Gastrocnemius medialis (tissue), 4 donors: ENCODE data around the gene TIPARP. TPM values are rescaled to one million over a fixed set of nuclear protein-coding genes. Genes with fewer than 3 reads are reported as not detected.

Experiments
- ATAC-seq, 2 donors: fragments of 150-250 bp; one replicate each; pipeline ENCODE4 v1.9.1; 2016
- DNase-seq, 2 donors: peaks; one replicate each; pipeline ENCODE4 v3.0.0-alpha.2; 2019
- H3K27ac ChIP-seq, 4 donors: fragments of 200-600 bp; sonication (generic); 1 replicate in 1 of 4; 2 replicates in 3 of 4; pipeline ENCODE4 v1.5.1; 2016 to 2018; ENCODE audit warnings: mild to moderate bottlenecking in 2 of 4, moderate library complexity in 1 of 4
- H3K27me3 ChIP-seq, 3 donors: fragments of 200-600 bp; sonication (generic) in 2 of 3; 1 replicate in 1 of 3; 2 replicates in 2 of 3; pipeline versions ENCODE4 v1.5.1 to v1.6.0; 2016 to 2019; ENCODE audit warnings: mild to moderate bottlenecking in 1 of 3, moderate library complexity in 1 of 3
- H3K36me3 ChIP-seq, 2 donors: fragments of 200-600 bp; sonication (generic) in 1 of 2; one replicate each; pipeline ENCODE4 v1.5.1; 2017 to 2018
- H3K4me1 ChIP-seq, 2 donors: fragments of 200-600 bp; sonication (generic) in 1 of 2; one replicate each; pipeline ENCODE4 v1.5.1; 2016 to 2017; ENCODE audit warnings: mild to moderate bottlenecking in 2 of 2
- H3K4me3 ChIP-seq, 4 donors: fragments of 200-600 bp; sonication (generic) in 3 of 4; 1 replicate in 1 of 4; 2 replicates in 3 of 4; pipeline ENCODE4 v1.5.1; 2016 to 2019; ENCODE audit warnings: mild to moderate bottlenecking in 2 of 4
- H3K9me3 ChIP-seq, 3 donors: fragments of 200-600 bp; sonication (generic) in 2 of 3; 1 replicate in 1 of 3; 2 replicates in 2 of 3; pipeline ENCODE4 v1.5.1; 2016 to 2019
- CTCF ChIP-seq, 5 experiments: fragments of 450-650 bp in 3 of 5; fragments of 200-600 bp in 2 of 5; sonication (generic) in 2 of 5; IDR thresholded peaks in 4 of 5; conservative IDR thresholded peaks in 1 of 5; 1 replicate in 4 of 5; 2 replicates in 1 of 5; pipeline ENCODE4 v1.5.1; 2016 to 2019; ENCODE audit warnings: antibody characterized with exemption in 5 of 5, mild to moderate bottlenecking in 3 of 5, moderate library complexity in 3 of 5
- POLR2A ChIP-seq, 2 donors: fragments of 450-650 bp; IDR thresholded peaks; one replicate each; pipeline ENCODE4 v1.6.1; 2017; ENCODE audit warnings: antibody characterized with exemption in 2 of 2, mild to moderate bottlenecking in 2 of 2, moderate library complexity in 2 of 2
- in situ Hi-C, 4 donors: fragments of 200-750 bp; cut with MboI; loops; one replicate each; pipeline versions ENCODE4 v1.15.0 to v1.8.0; 2017; ENCODE audit warnings: low sequenced_read_pairs in 4 of 4
- intact Hi-C: fragments of 100-400 bp; cut with DNase I; formaldehyde crosslinking; loops from one replicate; pipeline ENCODE4 v1.15.1; 2023; ENCODE audit warnings: low total_unique reads
- total RNA-seq, 4 donors: library from RNA; depleted of rRNA; stranded (reverse); fragments of >200 nt; gene quantifications; one replicate each; pipeline versions ENCODE4 v1.1.0 to v1.2.3, GENCODE V29; 2016

The TIPARP gene
- total RNA-seq, 4 donors from 2014 or later = 16.0 to 50.2 (median 31.7) TPM

- no peaks in the 10 kb centered on the region for H3K4me1 ChIP-seq
- H3K36me3 ChIP-seq = no peaks in the 10 kb centered on the region
- H3K9me3 ChIP-seq = no peaks in the 10 kb centered on the region
- ATAC-seq (no peak), DNase-seq (no peak)
- TF ChIP-seq CTCF (IDR thresholded peaks at IDR 0.05 in 4 of 5, conservative IDR thresholded peaks at IDR 0.05 in 1 of 5) = no peak
- TF ChIP-seq POLR2A (IDR thresholded peaks at IDR 0.05) = no peak
- no peaks in the 10 kb centered on the region for H3K27me3 ChIP-seq
- H3K27ac ChIP-seq = no peak overlapping the region
- H3K4me3 ChIP-seq = no peak overlapping the region
- intact Hi-C loops = no loop called here
- in situ Hi-C loops = no loop called here
These were observed 70.2 kb downstream of the TIPARP start for GRCh38 chr3:156744631-156745030.

- no peak overlapping the region for H3K27ac ChIP-seq
- in situ Hi-C loops = no loop called here
- no peaks in the 10 kb centered on the region for H3K9me3 ChIP-seq
- intact Hi-C loops = no loop called here
- ATAC-seq = no peak
- TF ChIP-seq POLR2A (IDR thresholded peaks at IDR 0.05) (no peak), CTCF (IDR thresholded peaks at IDR 0.05 in 4 of 5, conservative IDR thresholded peaks at IDR 0.05 in 1 of 5) (no peak)
- no peaks in the 10 kb centered on the region for H3K27me3 ChIP-seq
- no peak for DNase-seq
- no peak overlapping the region for H3K4me3 ChIP-seq
- H3K4me1 ChIP-seq = no peaks in the 10 kb centered on the region
- H3K36me3 ChIP-seq = no peaks in the 10 kb centered on the region
These were observed 71.4 kb downstream of the TIPARP start for GRCh38 chr3:156745766-156746165.

- H3K27me3 ChIP-seq = no peaks in the 10 kb centered on the region
- no peaks in the 10 kb centered on the region for H3K4me1 ChIP-seq
- ATAC-seq (no peak), DNase-seq (no peak)
- H3K4me3 ChIP-seq = no peak overlapping the region
- no peak overlapping the region for H3K27ac ChIP-seq
- no peak for TF ChIP-seq CTCF (IDR thresholded peaks at IDR 0.05 in 4 of 5, conservative IDR thresholded peaks at IDR 0.05 in 1 of 5)
- no peak for TF ChIP-seq POLR2A (IDR thresholded peaks at IDR 0.05)
- no peaks in the 10 kb centered on the region for H3K9me3 ChIP-seq
- H3K36me3 ChIP-seq = no peaks in the 10 kb centered on the region
- in situ Hi-C loops (no loop called here), intact Hi-C loops (no loop called here)
These were observed 72.7 kb downstream of the TIPARP start for GRCh38 chr3:156747046-156747445.

GRCh38 chr3:156749244-156749643, 74.9 kb downstream of the TIPARP start:
- no peaks in the 10 kb centered on the region for H3K4me1 ChIP-seq
- no peaks in the 10 kb centered on the region for H3K9me3 ChIP-seq
- H3K27ac ChIP-seq = no peak overlapping the region
- H3K4me3 ChIP-seq = no peak overlapping the region
- H3K27me3 ChIP-seq = no peaks in the 10 kb centered on the region
- no peak for ATAC-seq
- no peaks in the 10 kb centered on the region for H3K36me3 ChIP-seq
- in situ Hi-C loops (no loop called here), intact Hi-C loops (no loop called here)
- no peak for DNase-seq
- TF ChIP-seq POLR2A (IDR thresholded peaks at IDR 0.05) (no peak), CTCF (IDR thresholded peaks at IDR 0.05 in 4 of 5, conservative IDR thresholded peaks at IDR 0.05 in 1 of 5) (no peak)

GRCh38 chr3:156750191-156750873, 75.9 kb downstream of the TIPARP start:
- no peaks in the 10 kb centered on the region for H3K4me1 ChIP-seq
- H3K27me3 ChIP-seq = no peaks in the 10 kb centered on the region
- H3K4me3 ChIP-seq = no peak overlapping the region
- H3K36me3 ChIP-seq = no peaks in the 10 kb centered on the region
- in situ Hi-C loops = no loop called here
- intact Hi-C loops = no loop called here
- TF ChIP-seq POLR2A (IDR thresholded peaks at IDR 0.05) (no peak), CTCF (IDR thresholded peaks at IDR 0.05 in 4 of 5, conservative IDR thresholded peaks at IDR 0.05 in 1 of 5) (no peak)
- no peak for DNase-seq
- no peaks in the 10 kb centered on the region for H3K9me3 ChIP-seq
- no peak for ATAC-seq
- H3K27ac ChIP-seq = no peak overlapping the region
